Liver (tissue), 9 donors: ENCODE measurements around the gene FBXL13. TPM values are rescaled to one million over a fixed set of nuclear protein-coding genes. Genes with fewer than 3 reads are reported as not detected.
"Not testable (repeated sequence)": the region's sequence is repeated elsewhere in the genome, so short reads cannot be mapped to it uniquely, and the experiment has no call there.

Source experiments
- DNase-seq: peaks from one replicate; pipeline ENCODE4 v3.0.0-alpha.2; 2017; ENCODE audit warnings: low spot score
- H3K27ac ChIP-seq, 2 donors: one replicate each; pipeline ENCODE4 v1.7.0; 2013; ENCODE audit warnings: inconsistent platforms in 2 of 2, low read length in 2 of 2, control low read depth in 1 of 2, low read depth in 1 of 2, mild to moderate bottlenecking in 1 of 2
- H3K27me3 ChIP-seq, 4 donors: one replicate each; pipeline versions ENCODE4 v1.6.1 to v1.7.0; 2013; ENCODE audit warnings: low read length in 3 of 4, inconsistent platforms in 1 of 4, mild to moderate bottlenecking in 1 of 4, moderate library complexity in 1 of 4; ENCODE audit not compliant: control insufficient read depth in 4 of 4, insufficient read depth in 4 of 4
- H3K36me3 ChIP-seq, 4 donors: one replicate each; pipeline versions ENCODE4 v1.6.1 to v1.7.0; 2013; ENCODE audit warnings: low read length in 3 of 4, mild to moderate bottlenecking in 3 of 4, low read depth in 1 of 4, moderate library complexity in 1 of 4; ENCODE audit not compliant: control insufficient read depth in 4 of 4, insufficient read depth in 3 of 4
- H3K4me1 ChIP-seq, 4 donors: one replicate each; pipeline versions ENCODE4 v1.6.1 to v1.7.0; 2013; ENCODE audit warnings: low read length in 3 of 4, mild to moderate bottlenecking in 3 of 4, moderate library complexity in 1 of 4; ENCODE audit not compliant: control insufficient read depth in 4 of 4, insufficient read depth in 4 of 4
- H3K4me3 ChIP-seq, 3 donors: one replicate each; pipeline versions ENCODE4 v1.6.1 to v1.7.0; 2013; ENCODE audit warnings: low read length in 3 of 3, control low read depth in 1 of 3, low read depth in 1 of 3, mild to moderate bottlenecking in 1 of 3
- H3K9ac ChIP-seq, 2 donors: one replicate each; pipeline ENCODE4 v1.7.0; 2013; ENCODE audit warnings: low read length in 2 of 2, mild to moderate bottlenecking in 2 of 2, moderate library complexity in 2 of 2, control low read depth in 1 of 2, low read depth in 1 of 2
- H3K9me3 ChIP-seq, 4 donors: one replicate each; pipeline versions ENCODE4 v1.6.1 to v1.7.0; 2013; ENCODE audit warnings: low read length in 3 of 4; ENCODE audit not compliant: control insufficient read depth in 4 of 4
- CTCF ChIP-seq: fragments of 150-350 bp; IDR thresholded peaks from 2 replicates; pipeline ENCODE4 v1.5.1; 2017; ENCODE audit warnings: improper control_type of control experiment, low read depth, low read length; ENCODE audit not compliant: missing input control
- EGR1 ChIP-seq, 2 donors: IDR thresholded peaks; 2 replicates each; pipeline ENCODE4 v1.6.1; 2016 to 2018; ENCODE audit warnings: antibody characterized with exemption in 2 of 2, low read depth in 2 of 2
- FOXA1 ChIP-seq: IDR thresholded peaks from 2 replicates; pipeline ENCODE4 v1.6.1; 2016; ENCODE audit warnings: antibody characterized with exemption
- FOXA2 ChIP-seq: IDR thresholded peaks from 2 replicates; pipeline ENCODE4 v1.6.1; 2016; ENCODE audit warnings: antibody characterized with exemption
- GABPA ChIP-seq, 2 donors: IDR thresholded peaks in 1 of 2; conservative IDR thresholded peaks in 1 of 2; 2 replicates each; pipeline ENCODE4 v1.6.1; 2016; ENCODE audit warnings: antibody characterized with exemption in 2 of 2, mild to moderate bottlenecking in 1 of 2, moderate library complexity in 1 of 2
- HNF4A ChIP-seq, 2 donors: conservative IDR thresholded peaks; 2 replicates each; pipeline ENCODE4 v1.6.1; 2016; ENCODE audit warnings: antibody characterized with exemption in 2 of 2, mild to moderate bottlenecking in 2 of 2
- HNF4G ChIP-seq: IDR thresholded peaks from 2 replicates; pipeline ENCODE4 v1.6.1; 2016; ENCODE audit warnings: antibody characterized with exemption
- JUND ChIP-seq, 2 donors: IDR thresholded peaks; 2 replicates each; pipeline ENCODE4 v1.6.1; 2016; ENCODE audit warnings: antibody characterized with exemption in 2 of 2
- NR2F2 ChIP-seq: IDR thresholded peaks from 2 replicates; pipeline ENCODE4 v1.6.1; 2016; ENCODE audit warnings: antibody characterized with exemption
- RAD21 ChIP-seq, 2 donors: IDR thresholded peaks; 2 replicates each; pipeline ENCODE4 v1.6.1; 2016; ENCODE audit warnings: antibody characterized with exemption in 2 of 2, mild to moderate bottlenecking in 2 of 2
- RXRA ChIP-seq, 2 donors: IDR thresholded peaks; 2 replicates each; pipeline ENCODE4 v1.6.1; 2017 to 2018; ENCODE audit warnings: antibody characterized with exemption in 2 of 2, mild to moderate bottlenecking in 1 of 2
- SP1 ChIP-seq: IDR thresholded peaks from 2 replicates; pipeline ENCODE4 v1.6.1; 2018; ENCODE audit warnings: antibody characterized with exemption, mild to moderate bottlenecking
- TAF1 ChIP-seq: conservative IDR thresholded peaks from 2 replicates; pipeline ENCODE4 v1.6.1; 2016; ENCODE audit warnings: antibody characterized with exemption, mild to moderate bottlenecking
- YY1 ChIP-seq: IDR thresholded peaks from 2 replicates; pipeline ENCODE4 v1.6.1; 2016; ENCODE audit warnings: antibody characterized with exemption, mild to moderate bottlenecking
- WGBS: extraction: QIAGEN DNeasy Blood & Tissue Kit; methylation state at CpG from one replicate; pipeline ENCODE4 v1.1.7; 2013; 5-methylcytosine and 5-hydroxymethylcytosine counted together
- polyA plus RNA-seq, 2 donors: library from polyadenylated mRNA; stranded (reverse) in 1 of 2; unstranded in 1 of 2; fragments of 200-250 nt in 1 of 2; fragments of >200 nt in 1 of 2; fragmentation: Nextera tagmentation in 1 of 2; extraction: Ambion mirVana in 1 of 2; gene quantifications; one replicate each; pipeline versions ENCODE4 v1.2.1 to v1.2.3, GENCODE V29; 2013 to 2015
- total RNA-seq, 2 donors: library from RNA; depleted of rRNA; stranded (reverse); fragments of >200 nt; gene quantifications; one replicate each; pipeline ENCODE4 v1.2.3, GENCODE V29; 2014
- TF ChIP-seq, protein P1 (sequence below): IDR thresholded peaks from 2 replicates; pipeline ENCODE4 v1.6.1; 2016; ENCODE audit warnings: antibody characterized with exemption
- TF ChIP-seq, protein P2 (sequence below): IDR thresholded peaks from 2 replicates; pipeline ENCODE4 v1.6.1; 2016; ENCODE audit warnings: antibody characterized with exemption
- TF ChIP-seq, protein P3 (sequence below): IDR thresholded peaks from 2 replicates; pipeline ENCODE4 v1.6.1; 2016; ENCODE audit warnings: antibody characterized with exemption, mild to moderate bottlenecking
- donor health status: healthy.
- donor health status: healthy.
- donor health status: healthy.
- donor health status: healthy.
- donor health status: healthy.

Gene FBXL13
- total and polyA plus RNA-seq, 4 donors, result 0.03 to 0.75 (median 0.70) TPM; not detected in 1

GRCh38 chr7:103114576-103115008 lies 40.0 kb upstream of the FBXL13 start:
- H3K4me3 ChIP-seq, result no peak overlapping the region
- TF ChIP-seq TAF1, result no peak
- no peak for TF ChIP-seq JUND (IDR thresholded peaks at IDR 0.05)
- TF ChIP-seq YY1, result no peak
- TF ChIP-seq FOXA1, result no peak
- no peak for TF ChIP-seq CTCF
- no peak for TF ChIP-seq RAD21 (IDR thresholded peaks at IDR 0.05)
- TF ChIP-seq HNF4A (conservative IDR thresholded peaks at IDR 0.05), result no peak
- TF ChIP-seq EGR1 (IDR thresholded peaks at IDR 0.05; ENCODE audit: low read depth in 2 of 2), result no peak
- TF ChIP-seq RXRA (IDR thresholded peaks at IDR 0.05), result no peak
- TF ChIP-seq SP1, result no peak
- TF ChIP-seq FOXA2, result no peak
- TF ChIP-seq, protein P1, sequence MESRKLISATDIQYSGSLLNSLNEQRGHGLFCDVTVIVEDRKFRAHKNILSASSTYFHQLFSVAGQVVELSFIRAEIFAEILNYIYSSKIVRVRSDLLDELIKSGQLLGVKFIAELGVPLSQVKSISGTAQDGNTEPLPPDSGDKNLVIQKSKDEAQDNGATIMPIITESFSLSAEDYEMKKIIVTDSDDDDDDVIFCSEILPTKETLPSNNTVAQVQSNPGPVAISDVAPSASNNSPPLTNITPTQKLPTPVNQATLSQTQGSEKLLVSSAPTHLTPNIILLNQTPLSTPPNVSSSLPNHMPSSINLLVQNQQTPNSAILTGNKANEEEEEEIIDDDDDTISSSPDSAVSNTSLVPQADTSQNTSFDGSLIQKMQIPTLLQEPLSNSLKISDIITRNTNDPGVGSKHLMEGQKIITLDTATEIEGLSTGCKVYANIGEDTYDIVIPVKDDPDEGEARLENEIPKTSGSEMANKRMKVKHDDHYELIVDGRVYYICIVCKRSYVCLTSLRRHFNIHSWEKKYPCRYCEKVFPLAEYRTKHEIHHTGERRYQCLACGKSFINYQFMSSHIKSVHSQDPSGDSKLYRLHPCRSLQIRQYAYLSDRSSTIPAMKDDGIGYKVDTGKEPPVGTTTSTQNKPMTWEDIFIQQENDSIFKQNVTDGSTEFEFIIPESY, result no peak
- TF ChIP-seq, protein P2, sequence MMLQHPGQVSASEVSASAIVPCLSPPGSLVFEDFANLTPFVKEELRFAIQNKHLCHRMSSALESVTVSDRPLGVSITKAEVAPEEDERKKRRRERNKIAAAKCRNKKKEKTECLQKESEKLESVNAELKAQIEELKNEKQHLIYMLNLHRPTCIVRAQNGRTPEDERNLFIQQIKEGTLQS, result no peak
- H3K9ac ChIP-seq, result no peak overlapping the region
- H3K27me3 ChIP-seq, result no peaks in the 10 kb centered on the region
- H3K36me3 ChIP-seq, result peaks cover 0 to 10% (median 5%) of the 10 kb centered on the region in 4 donors
- 97% methylated on average over 1 of the region's 1 CpG for WGBS
- H3K4me1 ChIP-seq, result no peaks in the 10 kb centered on the region
- no peaks in the 10 kb centered on the region for H3K9me3 ChIP-seq
- H3K27ac ChIP-seq, result no peak overlapping the region
- DNase-seq, result no peak

DNA sequence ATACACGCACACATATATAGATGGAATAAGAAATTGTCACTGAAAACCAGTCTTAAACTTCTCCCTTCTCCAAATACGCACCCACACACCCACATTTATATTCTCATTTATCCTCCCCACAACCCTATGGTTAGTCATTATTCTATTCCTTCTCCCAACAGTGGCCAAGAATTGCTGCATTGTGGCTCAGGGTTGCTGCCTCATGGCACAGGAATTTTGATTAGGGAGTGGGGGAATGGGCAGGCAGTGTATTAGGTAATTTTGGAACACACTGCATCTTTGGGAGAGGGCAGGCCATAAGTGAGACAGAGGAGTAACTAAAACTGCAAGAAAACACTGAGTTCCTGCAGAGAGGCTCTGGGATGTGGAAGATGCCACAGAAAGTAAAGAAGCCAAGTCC lies 38.6 kb upstream of the FBXL13 start:
- Histone ChIP-seq H3K9ac (no peak overlapping the region), H3K36me3 (peaks cover 0 to 8% (median 3%) of the 10 kb centered on the region in 4 donors), H3K4me1 (no peaks in the 10 kb centered on the region), H3K27ac (no peak overlapping the region), H3K4me3 (no peak overlapping the region), H3K9me3 (no peaks in the 10 kb centered on the region), H3K27me3 (no peaks in the 10 kb centered on the region)
- TF ChIP-seq HNF4A (conservative IDR thresholded peaks at IDR 0.05), result no peak
- TF ChIP-seq RAD21 (IDR thresholded peaks at IDR 0.05), result no peak
- TF ChIP-seq CTCF, result no peak
- TF ChIP-seq YY1, result no peak
- TF ChIP-seq, protein P1, result no peak
- no peak for TF ChIP-seq FOXA2
- no peak for TF ChIP-seq GABPA (IDR thresholded peaks at IDR 0.05 in 1 of 2, conservative IDR thresholded peaks at IDR 0.05 in 1 of 2)
- TF ChIP-seq RXRA (IDR thresholded peaks at IDR 0.05), result no peak
- TF ChIP-seq HNF4G, result no peak
- TF ChIP-seq EGR1 (IDR thresholded peaks at IDR 0.05; ENCODE audit: low read depth in 2 of 2), result no peak
- no peak for TF ChIP-seq NR2F2
- TF ChIP-seq, protein P3, sequence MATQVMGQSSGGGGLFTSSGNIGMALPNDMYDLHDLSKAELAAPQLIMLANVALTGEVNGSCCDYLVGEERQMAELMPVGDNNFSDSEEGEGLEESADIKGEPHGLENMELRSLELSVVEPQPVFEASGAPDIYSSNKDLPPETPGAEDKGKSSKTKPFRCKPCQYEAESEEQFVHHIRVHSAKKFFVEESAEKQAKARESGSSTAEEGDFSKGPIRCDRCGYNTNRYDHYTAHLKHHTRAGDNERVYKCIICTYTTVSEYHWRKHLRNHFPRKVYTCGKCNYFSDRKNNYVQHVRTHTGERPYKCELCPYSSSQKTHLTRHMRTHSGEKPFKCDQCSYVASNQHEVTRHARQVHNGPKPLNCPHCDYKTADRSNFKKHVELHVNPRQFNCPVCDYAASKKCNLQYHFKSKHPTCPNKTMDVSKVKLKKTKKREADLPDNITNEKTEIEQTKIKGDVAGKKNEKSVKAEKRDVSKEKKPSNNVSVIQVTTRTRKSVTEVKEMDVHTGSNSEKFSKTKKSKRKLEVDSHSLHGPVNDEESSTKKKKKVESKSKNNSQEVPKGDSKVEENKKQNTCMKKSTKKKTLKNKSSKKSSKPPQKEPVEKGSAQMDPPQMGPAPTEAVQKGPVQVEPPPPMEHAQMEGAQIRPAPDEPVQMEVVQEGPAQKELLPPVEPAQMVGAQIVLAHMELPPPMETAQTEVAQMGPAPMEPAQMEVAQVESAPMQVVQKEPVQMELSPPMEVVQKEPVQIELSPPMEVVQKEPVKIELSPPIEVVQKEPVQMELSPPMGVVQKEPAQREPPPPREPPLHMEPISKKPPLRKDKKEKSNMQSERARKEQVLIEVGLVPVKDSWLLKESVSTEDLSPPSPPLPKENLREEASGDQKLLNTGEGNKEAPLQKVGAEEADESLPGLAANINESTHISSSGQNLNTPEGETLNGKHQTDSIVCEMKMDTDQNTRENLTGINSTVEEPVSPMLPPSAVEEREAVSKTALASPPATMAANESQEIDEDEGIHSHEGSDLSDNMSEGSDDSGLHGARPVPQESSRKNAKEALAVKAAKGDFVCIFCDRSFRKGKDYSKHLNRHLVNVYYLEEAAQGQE, result no peak
- no peak for TF ChIP-seq JUND (IDR thresholded peaks at IDR 0.05)
- no peak for DNase-seq
- WGBS, result 97% methylated on average over 2 of the region's 2 CpGs

DNA sequence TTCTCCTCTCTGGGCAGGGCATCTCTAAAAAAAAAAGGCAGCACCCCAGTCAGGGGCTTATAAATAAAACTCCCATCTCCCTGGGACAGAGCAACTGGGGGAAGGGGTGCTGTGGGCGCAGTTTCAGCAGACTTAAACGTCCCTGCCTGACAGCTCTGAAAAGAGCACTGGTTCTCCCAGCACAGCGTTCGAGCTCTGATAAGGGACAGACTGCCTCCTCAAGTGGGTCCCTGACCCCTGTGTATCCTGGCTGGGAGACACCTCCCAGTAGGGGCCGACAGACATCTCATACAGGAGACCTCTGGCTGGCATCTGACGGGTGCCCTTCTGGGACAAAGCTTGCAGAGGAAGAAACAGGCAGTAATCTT lies 32.1 kb upstream of the FBXL13 start:
- H3K9ac ChIP-seq, H3K4me3 ChIP-seq, H3K9me3 ChIP-seq, H3K27ac ChIP-seq, DNase-seq, H3K36me3 ChIP-seq, H3K27me3 ChIP-seq: not testable (repeated sequence)
- peaks cover 0 to 11% (median 4%) of the 10 kb centered on the region in 4 donors for H3K4me1 ChIP-seq
- 60% methylated on average over 6 of the region's 6 CpGs for WGBS
